SK-N-MC (cell line): Measurements from ENCODE around the gene UGT2B15.
"Not testable (repeated sequence)": the region's sequence is repeated elsewhere in the genome, so short reads cannot be mapped to it uniquely, and the experiment has no call there.

ENCODE experiments used
- DNase-seq: peaks from one replicate; pipeline ENCODE4 v3.0.0-alpha.2; 2011; ENCODE audit warnings: low read depth, low spot score
- H3K27ac ChIP-seq: fragments of 200-600 bp; sonication (generic); 2 replicates; pipeline ENCODE4 v1.5.1; 2016; ENCODE audit warnings: mixed run types
- H3K36me3 ChIP-seq: fragments of 200-600 bp; sonication (generic); 2 replicates; pipeline ENCODE4 v1.6.1; 2017; ENCODE audit warnings: antibody characterized with exemption, low read length, mixed read lengths; ENCODE audit not compliant: insufficient read depth
- H3K4me3 ChIP-seq: fragments of 200-600 bp; sonication (generic); 2 replicates; pipeline ENCODE4 v1.5.1; 2016
- H3K9ac ChIP-seq: fragments of 200-600 bp; sonication (generic); 2 replicates; pipeline ENCODE4 v1.8.0; 2017; ENCODE audit warnings: mixed run types, mixed read lengths; ENCODE audit not compliant: insufficient read length
- H3K9me3 ChIP-seq: fragments of 200-600 bp; sonication (generic); 2 replicates; pipeline ENCODE4 v1.6.1; 2017; ENCODE audit warnings: low read depth, mild to moderate bottlenecking, antibody characterized with exemption, low read length, moderate library complexity, mixed read lengths
- EZH2 ChIP-seq: fragments of 200-600 bp; sonication (generic); IDR thresholded peaks from one replicate; pipeline ENCODE4 v1.6.1; 2017; ENCODE audit warnings: antibody characterized with exemption
- FOXP2 ChIP-seq: optimal IDR thresholded peaks from 2 replicates; pipeline ENCODE3; 2011; ENCODE audit warnings: mild to moderate bottlenecking, moderate library complexity; ENCODE audit not compliant: insufficient read depth; ENCODE audit errors: extremely low read length, control extremely low read depth
- POLR2AphosphoS5 ChIP-seq: IDR thresholded peaks from 2 replicates; pipeline ENCODE4 v1.6.1; 2012; ENCODE audit warnings: mild to moderate bottlenecking, low read depth, low read length, borderline replicate concordance

UGT2B15 gene

DNA sequence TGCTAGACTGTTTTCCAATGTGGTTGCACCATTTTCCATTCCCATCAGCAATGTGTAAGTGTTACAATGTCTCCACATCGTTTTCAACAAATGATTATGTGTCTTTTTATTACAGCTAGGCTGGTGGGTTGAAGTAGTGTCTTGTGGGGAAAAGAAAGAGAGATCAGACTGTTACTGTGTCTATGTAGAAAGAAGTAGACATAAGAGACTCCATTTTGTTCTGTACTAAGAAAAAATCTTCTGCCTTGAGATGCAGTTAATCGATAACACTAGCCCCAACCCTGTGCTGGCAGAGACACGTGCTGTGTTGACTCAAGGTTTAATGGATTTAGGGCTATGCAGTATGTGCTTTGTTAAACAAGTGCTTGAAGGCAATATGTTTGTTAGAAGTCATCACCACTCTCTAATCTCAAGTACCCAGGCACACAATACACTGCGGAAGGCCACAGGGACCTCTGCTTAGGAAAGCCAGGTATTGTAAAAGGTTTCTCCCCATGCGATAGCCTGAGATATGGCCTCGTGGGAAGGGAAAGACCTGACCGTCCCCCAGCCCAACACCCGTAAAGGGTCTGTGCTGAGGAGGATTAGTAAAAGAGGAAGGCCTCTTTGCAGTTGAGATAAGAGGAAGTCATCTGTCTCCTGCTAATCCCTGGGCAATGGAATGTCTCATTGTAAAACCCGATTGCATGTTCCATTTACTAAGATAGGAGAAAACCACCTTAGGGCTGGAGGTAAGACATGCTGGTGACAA, 23.0 kb upstream of the UGT2B15 start:
- Histone ChIP-seq H3K9ac (no peak overlapping the region), H3K9me3 (no peaks in the 10 kb centered on the region), H3K36me3 (no peaks in the 10 kb centered on the region), H3K27ac (no peak overlapping the region), H3K4me3 (no peak overlapping the region)
- no peak for DNase-seq
- no peak for TF ChIP-seq POLR2AphosphoS5
- TF ChIP-seq FOXP2 = no peak
- TF ChIP-seq EZH2 = no peak

GRCh38 chr4:68691186-68691585, 20.7 kb upstream of the UGT2B15 start:
- no peak for DNase-seq
- Histone ChIP-seq H3K4me3 (no peak overlapping the region), H3K9me3 (no peaks in the 10 kb centered on the region), H3K27ac (no peak overlapping the region), H3K9ac (no peak overlapping the region), H3K36me3 (no peaks in the 10 kb centered on the region)
- TF ChIP-seq POLR2AphosphoS5 (no peak), EZH2 (no peak), FOXP2 (no peak)

GRCh38 chr4:68683034-68683433, 12.6 kb upstream of the UGT2B15 start:
- Histone ChIP-seq H3K36me3 (no peaks in the 10 kb centered on the region), H3K4me3 (no peak overlapping the region), H3K9ac (no peak overlapping the region), H3K9me3 (no peaks in the 10 kb centered on the region), H3K27ac (no peak overlapping the region)
- DNase-seq = no peak
- TF ChIP-seq EZH2 (no peak), FOXP2 (no peak), POLR2AphosphoS5 (no peak)

- not testable (repeated sequence) for H3K36me3 ChIP-seq, DNase-seq, H3K9me3 ChIP-seq, H3K4me3 ChIP-seq, H3K27ac ChIP-seq, H3K9ac ChIP-seq
Measured at GRCh38 chr4:68681298-68681697, 10.8 kb upstream of the UGT2B15 start.

DNA sequence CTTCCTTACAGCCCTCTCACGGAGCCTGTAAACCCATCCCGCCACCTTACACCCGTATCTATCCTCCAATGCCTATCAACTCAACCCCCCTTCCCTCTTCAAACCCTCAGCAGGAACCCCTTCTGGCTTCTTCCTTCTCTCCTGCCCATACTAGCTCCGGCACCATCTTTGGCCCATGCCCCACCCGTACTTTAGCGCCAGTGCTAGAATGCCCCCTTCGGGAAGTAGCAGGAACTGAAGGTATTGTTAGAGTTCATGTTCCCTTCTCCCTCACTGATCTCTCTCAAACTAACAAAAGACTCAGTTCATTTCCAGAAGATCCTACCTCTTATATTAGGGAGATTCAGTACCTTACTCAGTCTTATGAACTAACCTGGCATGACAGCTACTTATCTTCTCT, 2.7 kb upstream of the UGT2B15 start:
- no peak for DNase-seq
- no peak overlapping the region for H3K27ac ChIP-seq

GRCh38 chr4:68671217-68671616, 765 bp upstream of the UGT2B15 start:
- not testable (repeated sequence) for H3K9ac ChIP-seq, H3K36me3 ChIP-seq, H3K9me3 ChIP-seq, DNase-seq, H3K27ac ChIP-seq, H3K4me3 ChIP-seq

More for the DNA sequence above, 2.7 kb upstream of the UGT2B15 start:
- no peaks in the 10 kb centered on the region for H3K36me3 ChIP-seq
- H3K9me3 ChIP-seq = no peaks in the 10 kb centered on the region
- no peak overlapping the region for H3K4me3 ChIP-seq
- no peak for TF ChIP-seq EZH2
- TF ChIP-seq FOXP2 = no peak
- TF ChIP-seq POLR2AphosphoS5 = no peak
- H3K9ac ChIP-seq = no peak overlapping the region

GRCh38 chr4:68668537-68669163, 1.8 kb downstream of the UGT2B15 start:
- not testable (repeated sequence) for H3K4me3 ChIP-seq, H3K9ac ChIP-seq, H3K36me3 ChIP-seq, DNase-seq, H3K9me3 ChIP-seq, H3K27ac ChIP-seq

DNA sequence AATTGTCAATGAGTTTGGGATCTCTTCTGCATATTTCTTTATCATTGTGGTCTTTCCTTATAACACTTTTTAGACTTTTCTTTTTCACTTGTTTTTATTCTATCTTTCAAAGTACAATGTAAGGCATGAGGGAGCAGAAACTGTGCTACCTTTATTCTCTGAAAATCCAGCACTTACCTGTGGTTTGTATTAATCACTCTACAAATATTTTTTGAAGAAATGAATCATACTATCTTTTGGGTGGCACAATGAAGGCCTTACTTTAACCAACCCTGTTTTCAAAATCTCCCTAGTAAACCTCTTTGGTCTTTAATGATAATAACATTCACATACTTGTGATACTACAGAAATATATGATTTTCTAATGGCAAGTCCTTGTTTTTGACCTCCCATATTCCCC, 2.9 kb downstream of the UGT2B15 start:
- H3K36me3 ChIP-seq, H3K27ac ChIP-seq: not testable (repeated sequence)

DNA sequence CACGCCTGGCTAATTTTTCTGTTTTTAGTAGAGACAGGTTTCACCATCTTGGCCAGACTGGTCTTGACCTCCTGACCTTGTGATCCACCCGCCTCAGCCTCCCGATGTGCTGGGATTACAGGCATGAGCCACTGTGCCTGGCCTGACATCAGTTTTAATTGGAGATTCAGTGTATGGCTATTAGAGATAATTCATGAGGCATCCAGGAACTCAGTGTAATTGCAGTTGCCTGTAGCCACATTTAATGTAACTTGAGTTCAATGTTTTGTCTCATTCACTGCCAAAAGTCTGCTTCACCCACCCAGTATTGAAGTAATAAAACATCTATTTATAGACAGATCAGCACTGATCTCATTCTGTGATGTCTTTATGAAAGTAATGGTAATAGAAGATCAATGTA, 5.7 kb downstream of the UGT2B15 start:
- not testable (repeated sequence) for H3K4me3 ChIP-seq, H3K36me3 ChIP-seq, H3K9me3 ChIP-seq, H3K9ac ChIP-seq, DNase-seq, H3K27ac ChIP-seq

More for the DNA sequence above, 2.9 kb downstream of the UGT2B15 start:
- not testable (repeated sequence) for H3K4me3 ChIP-seq, DNase-seq, H3K9ac ChIP-seq, H3K9me3 ChIP-seq

GRCh38 chr4:68662836-68663574, 7.4 kb downstream of the UGT2B15 start:
- H3K36me3 ChIP-seq, H3K4me3 ChIP-seq, H3K9me3 ChIP-seq, H3K9ac ChIP-seq, DNase-seq, H3K27ac ChIP-seq: not testable (repeated sequence)
